ENCODE data around the gene RMP24.

DNA sequence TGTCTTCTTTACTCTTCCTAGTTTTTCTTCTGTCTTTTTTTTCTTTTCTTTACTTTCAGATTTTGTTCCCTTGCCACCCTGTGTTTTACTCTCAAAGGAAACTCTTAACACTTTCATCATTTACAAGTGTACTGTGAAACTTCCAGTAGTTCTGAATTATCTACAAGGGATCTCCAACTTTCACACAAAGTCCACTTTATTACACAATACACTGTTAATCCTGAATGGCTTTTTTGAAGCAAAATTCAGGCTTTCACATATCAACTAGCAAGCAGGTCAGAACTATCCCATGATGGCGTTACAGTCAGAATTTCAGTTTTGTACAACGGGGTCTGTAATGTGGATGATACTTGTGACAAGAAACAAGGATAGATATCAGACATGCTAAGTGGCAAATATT is 34.5 kb downstream of the RMP24 start:
- TF ChIP-seq, protein P1, sequence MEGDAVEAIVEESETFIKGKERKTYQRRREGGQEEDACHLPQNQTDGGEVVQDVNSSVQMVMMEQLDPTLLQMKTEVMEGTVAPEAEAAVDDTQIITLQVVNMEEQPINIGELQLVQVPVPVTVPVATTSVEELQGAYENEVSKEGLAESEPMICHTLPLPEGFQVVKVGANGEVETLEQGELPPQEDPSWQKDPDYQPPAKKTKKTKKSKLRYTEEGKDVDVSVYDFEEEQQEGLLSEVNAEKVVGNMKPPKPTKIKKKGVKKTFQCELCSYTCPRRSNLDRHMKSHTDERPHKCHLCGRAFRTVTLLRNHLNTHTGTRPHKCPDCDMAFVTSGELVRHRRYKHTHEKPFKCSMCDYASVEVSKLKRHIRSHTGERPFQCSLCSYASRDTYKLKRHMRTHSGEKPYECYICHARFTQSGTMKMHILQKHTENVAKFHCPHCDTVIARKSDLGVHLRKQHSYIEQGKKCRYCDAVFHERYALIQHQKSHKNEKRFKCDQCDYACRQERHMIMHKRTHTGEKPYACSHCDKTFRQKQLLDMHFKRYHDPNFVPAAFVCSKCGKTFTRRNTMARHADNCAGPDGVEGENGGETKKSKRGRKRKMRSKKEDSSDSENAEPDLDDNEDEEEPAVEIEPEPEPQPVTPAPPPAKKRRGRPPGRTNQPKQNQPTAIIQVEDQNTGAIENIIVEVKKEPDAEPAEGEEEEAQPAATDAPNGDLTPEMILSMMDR (IDR thresholded peaks at IDR 0.05): no peak
- no peak for TF ChIP-seq POLR2A (IDR thresholded peaks at IDR 0.05)

Measured in testis (tissue), 2 donors.